Measurements from ENCODE around the gene IRF4. TPM values are rescaled to one million over a fixed set of nuclear protein-coding genes. Genes with fewer than 3 reads are reported as not detected.

IRF4 gene
- total RNA-seq, 1 donor from 2014 or later, result 1.3 TPM

- Histone ChIP-seq H3K36me3 (no peaks in the 10 kb centered on the region), H3K4me3 (no peak overlapping the region), H3K9me3 (peaks cover 3 to 8% of the 10 kb centered on the region in 2 donors), H3K4me1 (no peaks in the 10 kb centered on the region), H3K27me3 (no peaks in the 10 kb centered on the region), H3K27ac (no peak overlapping the region)
- no peak for DNase-seq (ENCODE audit: low spot score in 2 of 2)
- intact Hi-C loops (cut with DNase I), result no loop called here
- TF ChIP-seq, protein P1, sequence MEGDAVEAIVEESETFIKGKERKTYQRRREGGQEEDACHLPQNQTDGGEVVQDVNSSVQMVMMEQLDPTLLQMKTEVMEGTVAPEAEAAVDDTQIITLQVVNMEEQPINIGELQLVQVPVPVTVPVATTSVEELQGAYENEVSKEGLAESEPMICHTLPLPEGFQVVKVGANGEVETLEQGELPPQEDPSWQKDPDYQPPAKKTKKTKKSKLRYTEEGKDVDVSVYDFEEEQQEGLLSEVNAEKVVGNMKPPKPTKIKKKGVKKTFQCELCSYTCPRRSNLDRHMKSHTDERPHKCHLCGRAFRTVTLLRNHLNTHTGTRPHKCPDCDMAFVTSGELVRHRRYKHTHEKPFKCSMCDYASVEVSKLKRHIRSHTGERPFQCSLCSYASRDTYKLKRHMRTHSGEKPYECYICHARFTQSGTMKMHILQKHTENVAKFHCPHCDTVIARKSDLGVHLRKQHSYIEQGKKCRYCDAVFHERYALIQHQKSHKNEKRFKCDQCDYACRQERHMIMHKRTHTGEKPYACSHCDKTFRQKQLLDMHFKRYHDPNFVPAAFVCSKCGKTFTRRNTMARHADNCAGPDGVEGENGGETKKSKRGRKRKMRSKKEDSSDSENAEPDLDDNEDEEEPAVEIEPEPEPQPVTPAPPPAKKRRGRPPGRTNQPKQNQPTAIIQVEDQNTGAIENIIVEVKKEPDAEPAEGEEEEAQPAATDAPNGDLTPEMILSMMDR (IDR thresholded peaks at IDR 0.05), result no peak
Observed at GRCh38 chr6:414447-414846, 22.9 kb downstream of the IRF4 start.

- H3K36me3 ChIP-seq, result no peaks in the 10 kb centered on the region
- H3K4me1 ChIP-seq, result no peaks in the 10 kb centered on the region
- TF ChIP-seq, protein P1 (IDR thresholded peaks at IDR 0.05), result no peak
- DNase-seq (ENCODE audit: low spot score in 2 of 2), result no peak
- H3K27me3 ChIP-seq, result no peaks in the 10 kb centered on the region
- intact Hi-C loops (cut with DNase I), result no loop called here
- H3K27ac ChIP-seq, result no peak overlapping the region
- peaks cover 3 to 8% of the 10 kb centered on the region in 2 donors for H3K9me3 ChIP-seq
- no peak overlapping the region for H3K4me3 ChIP-seq
Observed at GRCh38 chr6:415087-415486, 23.5 kb downstream of the IRF4 start.

GRCh38 chr6:421211-421610, 29.7 kb downstream of the IRF4 start:
- H3K27ac ChIP-seq, result no peak overlapping the region
- H3K9me3 ChIP-seq, result no peaks in the 10 kb centered on the region
- no peak for DNase-seq (ENCODE audit: low spot score in 2 of 2)
- H3K4me3 ChIP-seq, result no peak overlapping the region
- H3K27me3 ChIP-seq, result no peaks in the 10 kb centered on the region
- TF ChIP-seq, protein P1 (IDR thresholded peaks at IDR 0.05), result no peak
- H3K36me3 ChIP-seq, result no peaks in the 10 kb centered on the region
- intact Hi-C loops (cut with DNase I), result no loop called here
- H3K4me1 ChIP-seq, result no peaks in the 10 kb centered on the region

DNA sequence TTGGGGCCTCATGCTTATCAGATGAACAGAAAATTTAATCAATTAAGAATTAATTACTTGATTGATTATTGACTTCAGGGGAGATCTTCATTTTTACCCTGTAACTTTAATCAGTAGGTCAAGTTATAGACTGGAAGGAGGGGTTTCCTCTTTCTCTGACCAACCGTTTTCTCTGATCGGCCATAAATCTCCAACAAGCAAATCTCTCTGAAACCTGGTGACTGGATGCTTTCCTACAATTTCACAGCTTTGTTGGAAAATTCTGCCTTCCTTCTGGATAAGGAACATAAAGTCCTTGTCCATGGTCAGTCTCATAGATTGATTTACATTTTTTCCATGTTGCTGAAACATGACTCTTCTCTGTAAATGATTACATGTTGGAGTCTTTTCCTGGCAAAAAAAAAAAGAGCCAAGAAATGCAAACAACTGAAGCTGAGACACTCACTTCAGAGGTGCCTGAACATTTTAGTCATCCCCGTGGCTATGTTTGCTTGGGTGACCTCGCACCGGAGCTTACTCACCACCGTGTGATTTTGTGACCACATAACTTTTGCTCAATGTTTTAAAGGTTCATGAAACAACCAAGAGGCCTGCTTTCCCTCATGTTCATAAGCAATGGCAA, 31.0 kb downstream of the IRF4 start:
- no peaks in the 10 kb centered on the region for H3K27me3 ChIP-seq
- intact Hi-C loops (cut with DNase I), result no loop called here
- no peaks in the 10 kb centered on the region for H3K4me1 ChIP-seq
- H3K36me3 ChIP-seq, result no peaks in the 10 kb centered on the region
- H3K9me3 ChIP-seq, result no peaks in the 10 kb centered on the region
- TF ChIP-seq, protein P1 (IDR thresholded peaks at IDR 0.05), result no peak
- DNase-seq (ENCODE audit: low spot score in 2 of 2), result no peak
- H3K27ac ChIP-seq, result no peak overlapping the region
- H3K4me3 ChIP-seq, result no peak overlapping the region

DNA sequence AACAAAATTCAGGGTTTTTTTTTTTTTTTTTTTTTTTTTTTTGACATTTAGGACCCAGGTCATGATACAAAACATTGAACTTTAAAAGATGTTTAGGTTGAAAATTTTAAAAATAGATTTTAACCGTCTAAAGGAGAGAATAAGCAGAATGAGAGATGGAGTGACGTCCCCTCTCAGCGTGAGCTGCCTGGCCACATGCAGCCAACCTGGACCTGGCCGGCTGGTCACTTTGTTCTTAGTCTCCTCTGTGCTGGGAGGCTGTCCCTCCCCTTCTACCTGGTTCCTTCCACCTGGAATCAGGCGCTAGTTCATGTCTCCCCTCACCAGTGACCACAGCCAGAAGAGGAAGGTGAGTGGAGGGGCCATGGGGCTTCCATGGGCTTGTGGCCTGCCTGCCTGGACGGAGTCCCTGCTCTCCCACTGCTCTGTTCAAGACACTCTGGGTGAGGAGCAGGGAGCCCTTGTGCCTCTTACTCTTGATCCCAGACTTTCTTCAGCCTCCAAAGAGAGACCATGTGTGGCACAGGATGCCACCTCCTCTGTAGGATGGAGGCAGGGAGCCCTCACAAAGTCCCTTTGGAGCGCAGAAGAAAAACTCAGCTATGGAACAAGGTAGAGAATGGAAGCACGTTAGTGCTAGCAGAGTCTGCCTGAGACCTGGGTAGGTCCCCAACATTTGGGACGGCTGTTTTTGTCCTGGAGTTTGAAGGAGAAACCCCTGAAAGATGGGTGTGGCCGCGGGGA, 31.7 kb downstream of the IRF4 start:
- H3K4me3 ChIP-seq, result no peak overlapping the region
- no peaks in the 10 kb centered on the region for H3K36me3 ChIP-seq
- intact Hi-C loops (cut with DNase I), result no loop called here
- no peaks in the 10 kb centered on the region for H3K4me1 ChIP-seq
- TF ChIP-seq, protein P1 (IDR thresholded peaks at IDR 0.05), result no peak
- H3K27ac ChIP-seq, result no peak overlapping the region
- no peaks in the 10 kb centered on the region for H3K9me3 ChIP-seq
- no peaks in the 10 kb centered on the region for H3K27me3 ChIP-seq
- no peak for DNase-seq (ENCODE audit: low spot score in 2 of 2)
